ENCODE results near the gene MRPS34. TPM values are rescaled to one million over a fixed set of nuclear protein-coding genes. Genes with fewer than 3 reads are reported as not detected.

MRPS34 gene
- polyA plus RNA-seq, 2 donors: 62.4 to 115 TPM

GRCh38 chr16:1790261-1790610 is 17.3 kb upstream of the MRPS34 start:
- peaks cover 0 to 17% of the 10 kb centered on the region in 2 donors for H3K4me1 ChIP-seq (ENCODE audit: control insufficient read depth in 2 of 2, insufficient read depth in 2 of 2, low read length in 1 of 2)
- H3K27me3 ChIP-seq (ENCODE audit: control insufficient read depth in 1 of 2, insufficient read depth in 2 of 2, low read length in 2 of 2): no peaks in the 10 kb centered on the region
- peaks cover 0 to 54% of the 10 kb centered on the region in 2 donors for H3K36me3 ChIP-seq (ENCODE audit: control insufficient read depth in 2 of 2, insufficient read depth in 2 of 2, low read length in 1 of 2)
- H3K27ac ChIP-seq (ENCODE audit: low read depth in 2 of 2, low read length in 1 of 2): no peak overlapping the region
- no peak overlapping the region for H3K4me3 ChIP-seq (ENCODE audit: low read depth in 1 of 2, low read length in 2 of 2)
- no peaks in the 10 kb centered on the region for H3K9me3 ChIP-seq (ENCODE audit: control insufficient read depth in 2 of 2, insufficient read depth in 1 of 2, low read depth in 1 of 2, low read length in 1 of 2)
- 91 to 94% methylated on average over 13 to 15 of the region's 15 CpGs for whole genome bisulfite sequencing, 2 donors

GRCh38 chr16:1789643-1790045 is 16.7 kb upstream of the MRPS34 start:
- Histone ChIP-seq H3K4me1 (ENCODE audit: control insufficient read depth in 2 of 2, insufficient read depth in 2 of 2, low read length in 1 of 2) (peaks cover 0 to 17% of the 10 kb centered on the region in 2 donors), H3K9me3 (ENCODE audit: control insufficient read depth in 2 of 2, insufficient read depth in 1 of 2, low read depth in 1 of 2, low read length in 1 of 2) (no peaks in the 10 kb centered on the region), H3K36me3 (ENCODE audit: control insufficient read depth in 2 of 2, insufficient read depth in 2 of 2, low read length in 1 of 2) (peaks cover 0 to 57% of the 10 kb centered on the region in 2 donors), H3K27ac (ENCODE audit: low read depth in 2 of 2, low read length in 1 of 2) (no peak overlapping the region), H3K4me3 (ENCODE audit: low read depth in 1 of 2, low read length in 2 of 2) (no peak overlapping the region), H3K27me3 (ENCODE audit: control insufficient read depth in 1 of 2, insufficient read depth in 2 of 2, low read length in 2 of 2) (no peaks in the 10 kb centered on the region)
- 63 to 64% methylated on average over 19 to 25 of the region's 25 CpGs for WGBS, 2 donors

DNA sequence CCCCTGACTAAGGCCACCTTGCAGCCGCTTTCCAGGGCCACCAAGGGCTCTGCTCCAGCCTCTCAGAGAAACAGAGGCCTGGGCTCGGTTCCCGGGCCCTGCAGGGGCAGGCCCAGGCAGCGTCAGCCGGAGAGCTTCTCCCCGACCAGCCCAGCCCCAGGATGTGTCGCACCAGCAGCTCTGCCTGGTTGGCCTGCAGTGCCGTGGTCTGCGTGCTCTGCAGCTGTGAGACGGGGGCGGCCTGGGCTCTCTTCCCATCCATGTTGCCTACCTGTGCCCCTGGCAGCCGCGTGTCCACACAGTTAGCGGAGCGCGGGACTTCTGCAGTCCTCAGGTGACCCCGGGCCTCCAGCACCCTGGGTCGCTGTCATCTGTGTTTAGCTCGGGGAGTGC is 15.8 kb upstream of the MRPS34 start:
- H3K4me1 ChIP-seq (ENCODE audit: control insufficient read depth in 2 of 2, insufficient read depth in 2 of 2, low read length in 1 of 2): peaks cover 4 to 20% of the 10 kb centered on the region in 2 donors
- no peaks in the 10 kb centered on the region for H3K27me3 ChIP-seq (ENCODE audit: control insufficient read depth in 1 of 2, insufficient read depth in 2 of 2, low read length in 2 of 2)
- H3K9me3 ChIP-seq (ENCODE audit: control insufficient read depth in 2 of 2, insufficient read depth in 1 of 2, low read depth in 1 of 2, low read length in 1 of 2): no peaks in the 10 kb centered on the region
- peaks cover 0 to 57% of the 10 kb centered on the region in 2 donors for H3K36me3 ChIP-seq (ENCODE audit: control insufficient read depth in 2 of 2, insufficient read depth in 2 of 2, low read length in 1 of 2)
- peak overlapping the region in 1 of 2 donors; percentile 66 for H3K27ac ChIP-seq (ENCODE audit: low read depth in 2 of 2, low read length in 1 of 2)
- no peak overlapping the region for H3K4me3 ChIP-seq (ENCODE audit: low read depth in 1 of 2, low read length in 2 of 2)
- WGBS, 2 donors: 42 to 51% methylated on average over 19 of the region's 19 CpGs

GRCh38 chr16:1788095-1788707 is 15.3 kb upstream of the MRPS34 start:
- Histone ChIP-seq H3K9me3 (ENCODE audit: control insufficient read depth in 2 of 2, insufficient read depth in 1 of 2, low read depth in 1 of 2, low read length in 1 of 2) (no peaks in the 10 kb centered on the region), H3K27me3 (ENCODE audit: control insufficient read depth in 1 of 2, insufficient read depth in 2 of 2, low read length in 2 of 2) (no peaks in the 10 kb centered on the region), H3K4me3 (ENCODE audit: low read depth in 1 of 2, low read length in 2 of 2) (no peak overlapping the region), H3K36me3 (ENCODE audit: control insufficient read depth in 2 of 2, insufficient read depth in 2 of 2, low read length in 1 of 2) (peaks cover 0 to 57% of the 10 kb centered on the region in 2 donors), H3K27ac (ENCODE audit: low read depth in 2 of 2, low read length in 1 of 2) (peak overlapping the region in 1 of 2 donors; percentile 37), H3K4me1 (ENCODE audit: control insufficient read depth in 2 of 2, insufficient read depth in 2 of 2, low read length in 1 of 2) (peaks cover 4 to 20% of the 10 kb centered on the region in 2 donors)
- 75 to 77% methylated on average over 37 to 38 of the region's 38 CpGs for WGBS, 2 donors

DNA sequence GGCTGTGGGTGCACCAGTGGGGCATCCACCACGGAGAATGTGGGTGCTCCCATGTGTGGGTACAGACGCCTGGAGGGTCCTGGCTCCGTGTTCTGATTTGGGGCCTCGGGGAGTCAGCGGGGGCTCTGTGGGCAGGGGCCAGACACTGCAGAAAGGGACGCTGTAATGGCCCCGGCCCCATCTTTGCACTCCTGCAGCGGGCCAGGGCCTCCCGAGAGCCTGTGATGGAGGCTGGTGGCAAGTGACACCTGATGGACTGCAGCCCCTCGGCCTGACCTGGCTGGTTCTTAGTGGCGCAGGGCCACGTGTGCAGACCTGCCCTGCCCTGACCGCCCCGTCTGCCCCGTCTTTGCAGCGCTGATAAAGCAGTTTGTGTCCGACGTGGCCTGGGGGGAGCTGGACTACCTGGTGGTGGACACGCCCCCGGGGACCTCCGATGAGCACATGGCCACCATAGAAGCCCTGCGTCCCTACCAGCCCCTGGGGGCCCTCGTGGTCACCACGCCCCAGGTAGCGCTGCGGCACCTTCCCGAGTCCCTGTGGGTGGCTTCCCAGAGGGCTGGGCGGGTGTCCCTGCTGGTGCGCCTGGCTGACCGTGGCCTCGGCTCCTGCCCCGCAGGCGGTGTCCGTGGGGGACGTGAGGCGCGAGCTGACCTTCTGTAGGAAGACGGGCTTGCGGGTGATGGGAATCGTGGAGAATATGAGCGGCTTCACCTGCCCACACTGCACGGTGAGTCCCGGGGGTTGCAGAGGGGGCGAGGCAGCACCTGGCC is 14.6 kb upstream of the MRPS34 start:
- 90% methylated on average over 44 of the region's 44 CpGs for WGBS, 2 donors
- Histone ChIP-seq H3K9me3 (ENCODE audit: control insufficient read depth in 2 of 2, insufficient read depth in 1 of 2, low read depth in 1 of 2, low read length in 1 of 2) (no peaks in the 10 kb centered on the region), H3K4me1 (ENCODE audit: control insufficient read depth in 2 of 2, insufficient read depth in 2 of 2, low read length in 1 of 2) (peaks cover 4 to 20% of the 10 kb centered on the region in 2 donors), H3K4me3 (ENCODE audit: low read depth in 1 of 2, low read length in 2 of 2) (no peak overlapping the region), H3K27me3 (ENCODE audit: control insufficient read depth in 1 of 2, insufficient read depth in 2 of 2, low read length in 2 of 2) (no peaks in the 10 kb centered on the region), H3K27ac (ENCODE audit: low read depth in 2 of 2, low read length in 1 of 2) (no peak overlapping the region), H3K36me3 (ENCODE audit: control insufficient read depth in 2 of 2, insufficient read depth in 2 of 2, low read length in 1 of 2) (peaks cover 0 to 56% of the 10 kb centered on the region in 2 donors)

- Histone ChIP-seq H3K36me3 (ENCODE audit: control insufficient read depth in 2 of 2, insufficient read depth in 2 of 2, low read length in 1 of 2) (peaks cover 0 to 54% of the 10 kb centered on the region in 2 donors), H3K4me1 (ENCODE audit: control insufficient read depth in 2 of 2, insufficient read depth in 2 of 2, low read length in 1 of 2) (peaks cover 4 to 20% of the 10 kb centered on the region in 2 donors), H3K27ac (ENCODE audit: low read depth in 2 of 2, low read length in 1 of 2) (no peak overlapping the region)
These were observed 14.1 kb upstream of the MRPS34 start for GRCh38 chr16:1787056-1787321.

GRCh38 chr16:1786242-1787055 is 13.5 kb upstream of the MRPS34 start:
- H3K4me3 ChIP-seq (ENCODE audit: low read depth in 1 of 2, low read length in 2 of 2): no peak overlapping the region
- peaks cover 0 to 51% of the 10 kb centered on the region in 2 donors for H3K36me3 ChIP-seq (ENCODE audit: control insufficient read depth in 2 of 2, insufficient read depth in 2 of 2, low read length in 1 of 2)
- WGBS, 2 donors: 87 to 89% methylated on average over 51 of the region's 51 CpGs
- no peak overlapping the region for H3K27ac ChIP-seq (ENCODE audit: low read depth in 2 of 2, low read length in 1 of 2)
- H3K9me3 ChIP-seq (ENCODE audit: control insufficient read depth in 2 of 2, insufficient read depth in 1 of 2, low read depth in 1 of 2, low read length in 1 of 2): no peaks in the 10 kb centered on the region
- no peaks in the 10 kb centered on the region for H3K27me3 ChIP-seq (ENCODE audit: control insufficient read depth in 1 of 2, insufficient read depth in 2 of 2, low read length in 2 of 2)
- H3K4me1 ChIP-seq (ENCODE audit: control insufficient read depth in 2 of 2, insufficient read depth in 2 of 2, low read length in 1 of 2): peaks cover 4 to 20% of the 10 kb centered on the region in 2 donors

More at GRCh38 chr16:1787056-1787321, 14.1 kb upstream of the MRPS34 start:
- H3K9me3 ChIP-seq (ENCODE audit: control insufficient read depth in 2 of 2, insufficient read depth in 1 of 2, low read depth in 1 of 2, low read length in 1 of 2): no peaks in the 10 kb centered on the region
- 88 to 89% methylated on average over 6 of the region's 6 CpGs for WGBS, 2 donors
- no peaks in the 10 kb centered on the region for H3K27me3 ChIP-seq (ENCODE audit: control insufficient read depth in 1 of 2, insufficient read depth in 2 of 2, low read length in 2 of 2)
- no peak overlapping the region for H3K4me3 ChIP-seq (ENCODE audit: low read depth in 1 of 2, low read length in 2 of 2)

- peaks cover 8 to 26% of the 10 kb centered on the region in 2 donors for H3K4me1 ChIP-seq (ENCODE audit: control insufficient read depth in 2 of 2, insufficient read depth in 2 of 2, low read length in 1 of 2)
- H3K4me3 ChIP-seq (ENCODE audit: low read depth in 1 of 2, low read length in 2 of 2): no peak overlapping the region
- WGBS, 2 donors: 86 to 88% methylated on average over 14 of the region's 14 CpGs
- H3K9me3 ChIP-seq (ENCODE audit: control insufficient read depth in 2 of 2, insufficient read depth in 1 of 2, low read depth in 1 of 2, low read length in 1 of 2): no peaks in the 10 kb centered on the region
- H3K27me3 ChIP-seq (ENCODE audit: control insufficient read depth in 1 of 2, insufficient read depth in 2 of 2, low read length in 2 of 2): no peaks in the 10 kb centered on the region
- no peak overlapping the region for H3K27ac ChIP-seq (ENCODE audit: low read depth in 2 of 2, low read length in 1 of 2)
- H3K36me3 ChIP-seq (ENCODE audit: control insufficient read depth in 2 of 2, insufficient read depth in 2 of 2, low read length in 1 of 2): peaks cover 0 to 49% of the 10 kb centered on the region in 2 donors
These were observed 12.9 kb upstream of the MRPS34 start for GRCh38 chr16:1785846-1786170.

GRCh38 chr16:1784977-1785845 is 12.3 kb upstream of the MRPS34 start:
- peaks cover 0 to 45% of the 10 kb centered on the region in 2 donors for H3K36me3 ChIP-seq (ENCODE audit: control insufficient read depth in 2 of 2, insufficient read depth in 2 of 2, low read length in 1 of 2)
- peaks cover 8 to 26% of the 10 kb centered on the region in 2 donors for H3K4me1 ChIP-seq (ENCODE audit: control insufficient read depth in 2 of 2, insufficient read depth in 2 of 2, low read length in 1 of 2)
- peak overlapping the region in 1 of 2 donors; percentile 26 for H3K27ac ChIP-seq (ENCODE audit: low read depth in 2 of 2, low read length in 1 of 2)
- WGBS, 2 donors: 84% methylated on average over 26 of the region's 26 CpGs
- no peaks in the 10 kb centered on the region for H3K27me3 ChIP-seq (ENCODE audit: control insufficient read depth in 1 of 2, insufficient read depth in 2 of 2, low read length in 2 of 2)
- H3K9me3 ChIP-seq (ENCODE audit: control insufficient read depth in 2 of 2, insufficient read depth in 1 of 2, low read depth in 1 of 2, low read length in 1 of 2): no peaks in the 10 kb centered on the region
- H3K4me3 ChIP-seq (ENCODE audit: low read depth in 1 of 2, low read length in 2 of 2): no peak overlapping the region
